GM12873 (cell line): ENCODE data around the gene LCE2C.
"Not testable (repeated sequence)": the region's sequence is repeated elsewhere in the genome, so short reads cannot be mapped to it uniquely, and the experiment has no call there.

Experiments
- CTCF ChIP-seq: IDR thresholded peaks from 2 replicates; pipeline ENCODE4 v1.5.1; 2012; ENCODE audit warnings: low read depth, mild to moderate bottlenecking, moderate library complexity, low read length, control low read depth; ENCODE audit not compliant: insufficient read depth; ENCODE audit errors: missing control alignments

The LCE2C gene, protein sequence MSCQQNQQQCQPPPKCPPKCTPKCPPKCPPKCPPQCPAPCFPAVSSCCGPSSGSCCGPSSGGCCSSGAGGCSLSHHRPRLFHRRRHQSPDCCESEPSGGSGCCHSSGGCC

DNA sequence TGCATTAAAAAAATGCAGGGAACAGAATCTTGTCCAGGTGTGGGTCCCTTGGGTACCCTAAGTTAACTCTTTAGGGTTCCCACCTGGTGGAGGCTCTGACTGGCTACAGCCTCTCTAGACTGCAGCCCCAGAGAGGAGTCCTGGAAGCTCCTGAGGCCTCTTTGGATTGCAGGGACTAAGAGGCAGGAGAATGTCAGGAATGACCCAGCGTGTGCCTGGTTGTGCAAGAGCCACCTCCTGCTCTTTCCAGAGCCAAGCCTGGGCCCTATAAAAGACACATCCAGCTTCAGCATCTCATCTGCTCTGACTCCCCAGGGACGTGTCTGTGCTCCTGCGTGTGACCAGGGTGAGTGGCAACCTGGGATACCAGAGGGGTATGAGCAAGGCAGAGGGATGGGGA, at the start of gene LCE2C:
Gene LCE2C, plus strand, starts transcription at position 297 of the 400 bp plus-strand sequence. CDS start 737 bp downstream, outside the sequence.
- not testable (repeated sequence) for TF ChIP-seq CTCF

DNA sequence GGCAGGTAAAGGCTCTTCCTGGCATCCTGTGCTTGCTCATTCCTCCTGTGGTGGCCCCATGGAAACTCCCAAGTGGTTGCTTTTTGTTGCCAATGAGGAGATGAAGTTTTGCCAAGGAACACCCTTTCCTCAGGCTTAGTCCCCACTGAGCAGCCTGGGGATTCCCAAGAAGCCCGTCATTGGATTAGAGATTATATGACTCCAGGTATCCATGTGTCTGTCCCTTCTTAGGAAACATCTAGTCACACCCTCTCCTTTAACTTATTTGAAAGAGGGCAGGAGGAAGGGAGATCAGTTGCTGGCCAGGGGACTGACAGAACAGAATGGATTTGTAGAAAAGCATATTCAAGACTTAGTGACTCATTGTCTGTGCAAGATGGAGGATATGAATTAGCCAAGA, 48.3 kb upstream of the LCE2C start:
- no peak for TF ChIP-seq CTCF

GRCh38 chr1:152630596-152630995, 44.5 kb upstream of the LCE2C start:
- no peak for TF ChIP-seq CTCF

- TF ChIP-seq CTCF, result no peak
These were observed 34.7 kb upstream of the LCE2C start for GRCh38 chr1:152640351-152640750.

DNA sequence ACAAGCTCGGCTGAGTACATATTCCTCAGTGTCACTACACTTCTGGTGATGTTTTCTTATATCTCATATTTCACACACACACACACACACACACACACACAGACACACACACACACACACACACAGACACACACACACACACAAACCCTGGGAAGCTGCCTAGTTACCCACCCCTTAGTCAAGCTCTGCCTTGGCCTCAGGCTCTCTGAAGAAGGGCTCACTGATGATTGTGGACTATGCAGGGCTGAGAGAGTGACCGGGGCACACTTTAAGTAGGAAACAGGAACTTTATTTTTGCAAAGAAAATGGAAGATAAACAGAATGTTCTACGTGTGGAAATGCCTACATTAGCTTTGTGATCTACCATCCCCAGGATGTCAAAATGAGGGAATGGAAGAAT, 31.1 kb upstream of the LCE2C start:
- TF ChIP-seq CTCF, result no peak

DNA sequence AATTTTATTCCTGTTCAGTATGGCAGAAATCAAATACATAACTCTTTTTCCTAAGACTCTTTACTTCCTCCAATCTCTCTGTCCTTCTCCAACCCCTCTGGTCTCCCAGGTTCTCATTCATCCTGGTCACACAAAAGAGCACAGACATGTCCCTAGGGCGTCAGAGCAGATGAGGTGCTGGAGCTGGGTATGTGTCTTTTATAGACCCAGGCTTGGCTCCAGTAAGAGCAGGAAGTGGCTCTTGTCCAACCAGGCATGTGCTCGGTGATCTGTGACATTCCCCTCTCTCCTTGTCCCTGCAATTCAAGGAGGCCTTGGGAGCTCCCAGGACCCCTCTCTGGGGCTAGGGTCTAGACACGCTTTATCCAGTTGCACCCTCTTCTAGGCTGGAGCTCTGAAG, 29.9 kb upstream of the LCE2C start:
- no peak for TF ChIP-seq CTCF

GRCh38 chr1:152646656-152647055, 28.4 kb upstream of the LCE2C start:
- no peak for TF ChIP-seq CTCF
